Endothelial cell of umbilical vein (primary cell): ENCODE data around the gene KIF5C. TPM values are rescaled to one million over a fixed set of nuclear protein-coding genes. Genes with fewer than 3 reads are reported as not detected.

Source experiments
- BruUV-seq: library from RNA; stranded (reverse); fragments of 400-500 nt; replicated peaks from 2 replicates; lab custom pipeline; 2021; lab: Mats Ljungman, UMichigan
- CTCF ChIA-PET: fragments of 300-600, 350-600 bp; sonication (Branson Sonifier 250); formaldehyde crosslinking; loops from one replicate; lab custom pipeline; 2021; ENCODE audit warnings: antibody characterized with exemption, inconsistent platforms; lab: Charles Lee
- POLR2A ChIA-PET: fragments of 300-600, 350-600 bp; sonication (Branson Sonifier 250); formaldehyde crosslinking; loops from one replicate; lab custom pipeline; 2021; ENCODE audit warnings: antibody characterized with exemption, inconsistent platforms; lab: Charles Lee
- DNase-seq: peaks from one replicate; pipeline ENCODE4 v3.0.0-alpha.2; 2011; ENCODE audit warnings: low read depth, low spot score
- FAIRE-seq: peaks from 2 replicates; lab custom pipeline; 2011; peaks lifted over from hg19 to GRCh38; lab: Jason Lieb, UNC
- H2AFZ ChIP-seq: 2 replicates; pipeline ENCODE4 v1.6.0; 2012; ENCODE audit warnings: low read depth, low read length, control low read depth, inconsistent platforms
- H3K27ac ChIP-seq: 2 replicates; pipeline ENCODE4 v1.5.1; 2011; ENCODE audit warnings: low read depth, mild to moderate bottlenecking, control low read depth, low read length, moderate library complexity; ENCODE audit not compliant: insufficient read depth
- H3K27me3 ChIP-seq, 2 experiments: 2 replicates each; pipeline versions ENCODE4 v1.6.0 to v1.6.1; 2011; ENCODE audit warnings: low read length in 2 of 2, mixed read lengths in 1 of 2; ENCODE audit not compliant: control insufficient read depth in 2 of 2, insufficient read depth in 2 of 2
- H3K36me3 ChIP-seq, 2 experiments: 2 replicates in 1 of 2; 3 replicates in 1 of 2; pipeline ENCODE4 v1.5.1; 2011; ENCODE audit warnings: low read length in 2 of 2, mild to moderate bottlenecking in 1 of 2, moderate library complexity in 1 of 2; ENCODE audit not compliant: control insufficient read depth in 2 of 2, insufficient read depth in 2 of 2; ENCODE audit errors: extremely low read depth in 1 of 2
- H3K4me1 ChIP-seq: 3 replicates; pipeline ENCODE4 v1.5.1; 2011; ENCODE audit warnings: mild to moderate bottlenecking, low read length; ENCODE audit not compliant: control insufficient read depth, insufficient read depth; ENCODE audit errors: extremely low read depth
- H3K4me2 ChIP-seq: 2 replicates; pipeline ENCODE4 v1.6.1; 2011; ENCODE audit warnings: low read length, control low read depth, mixed read lengths; ENCODE audit not compliant: insufficient read depth
- H3K4me3 ChIP-seq, 3 experiments: fragments of 200-600 bp in 1 of 3; sonication (generic), shearing (Covaris generic) in 1 of 3; replicated peaks in 1 of 3; 2 replicates each; pipeline ENCODE4 v1.5.1; 2011 to 2016; ENCODE audit warnings: control low read depth in 3 of 3, low read length in 3 of 3, mild to moderate bottlenecking in 2 of 3, inconsistent platforms in 1 of 3, low read depth in 1 of 3, moderate library complexity in 1 of 3; ENCODE audit not compliant: insufficient read depth in 1 of 3
- H3K79me2 ChIP-seq: 2 replicates; pipeline ENCODE4 v1.6.0; 2012; ENCODE audit warnings: low read length, inconsistent platforms; ENCODE audit not compliant: control insufficient read depth, insufficient read depth
- H3K9ac ChIP-seq: replicated peaks from 2 replicates; pipeline ENCODE3; 2011; ENCODE audit warnings: low read length, control low read depth; ENCODE audit not compliant: insufficient read depth; ENCODE audit errors: extremely low read depth
- H3K9me1 ChIP-seq: replicated peaks from 3 replicates; pipeline ENCODE4 v1.6.0; 2011; ENCODE audit warnings: mild to moderate bottlenecking, low read length; ENCODE audit not compliant: control insufficient read depth, insufficient read depth; ENCODE audit errors: extremely low read depth
- H3K9me3 ChIP-seq: replicated peaks from 2 replicates; pipeline ENCODE4 v1.5.1; 2012; ENCODE audit warnings: low read length, inconsistent platforms; ENCODE audit not compliant: control insufficient read depth, insufficient read depth
- H4K20me1 ChIP-seq: replicated peaks from 2 replicates; pipeline ENCODE3; 2011; ENCODE audit warnings: mild to moderate bottlenecking, low read length; ENCODE audit not compliant: control insufficient read depth, insufficient read depth; ENCODE audit errors: extremely low read depth
- CTCF ChIP-seq, 2 donors: IDR thresholded peaks; 1 replicate in 1 of 2; 2 replicates in 1 of 2; pipeline ENCODE4 v1.5.1; 2011; ENCODE audit warnings: low read length in 2 of 2, mild to moderate bottlenecking in 2 of 2, moderate library complexity in 2 of 2, control low read depth in 1 of 2, inconsistent platforms in 1 of 2, low read depth in 1 of 2; ENCODE audit not compliant: insufficient read depth in 1 of 2; ENCODE audit errors: extremely low read depth in 1 of 2
- EZH2 ChIP-seq: IDR thresholded peaks from 2 replicates; pipeline ENCODE4 v1.6.1; 2012; ENCODE audit warnings: borderline replicate concordance, low read depth, mild to moderate bottlenecking, moderate library complexity, low read length, inconsistent platforms; ENCODE audit not compliant: severe bottlenecking
- FOS ChIP-seq: IDR thresholded peaks from 2 replicates; pipeline ENCODE4 v1.6.1; 2011; ENCODE audit warnings: mild to moderate bottlenecking, low read length, moderate library complexity, borderline replicate concordance; ENCODE audit not compliant: insufficient read depth
- MAX ChIP-seq: IDR thresholded peaks from 2 replicates; pipeline ENCODE4 v1.6.1; 2011; ENCODE audit not compliant: insufficient read depth, insufficient read length
- MYC ChIP-seq: IDR thresholded peaks from one replicate; pipeline ENCODE4 v1.6.1; 2011; ENCODE audit warnings: mild to moderate bottlenecking, low read depth, low read length
- POLR2A ChIP-seq: IDR thresholded peaks from 2 replicates; pipeline ENCODE4 v1.6.1; 2012; ENCODE audit warnings: low read depth, mild to moderate bottlenecking, control low read depth, low read length
- POLR2AphosphoS5 ChIP-seq: IDR thresholded peaks from 2 replicates; pipeline ENCODE4 v1.6.1; 2012; ENCODE audit warnings: low read depth, mild to moderate bottlenecking, control low read depth, low read length, moderate library complexity; ENCODE audit not compliant: insufficient read depth
- dilution Hi-C: fragments of 300-500 bp; cut with MboI; formaldehyde crosslinking; loops from one replicate; pipeline ENCODE4 v1.15.0; 2019; ENCODE audit warnings: low sequenced_read_pairs; ENCODE audit not compliant: extremely low pct_ligation_motif_present
- intact Hi-C: fragments of 100-400 bp; cut with micrococcal nuclease; formaldehyde crosslinking; loops from one replicate; pipeline ENCODE4 v1.10.0; 2022
- polyA plus RNA-seq, 4 experiments: library from polyadenylated mRNA; depleted of rRNA in 3 of 4; stranded (reverse) in 3 of 4; unstranded in 1 of 4; fragments of >200 nt; gene quantifications; 2 replicates each; pipeline versions ENCODE4 v1.2.1 to v1.2.3, GENCODE V29; 2011 to 2012; ENCODE audit warnings: missing spikeins in 1 of 4
- total RNA-seq: library from RNA; stranded (reverse); gene quantifications from 2 replicates; pipeline ENCODE4 v1.2.3, GENCODE V29; 2021

The KIF5C gene
- total and polyA plus RNA-seq, 2 donors (not counting 3 experiments of a cell fraction or from before 2014, with no cell fraction given), result 0.01 to 0.55 TPM

- ChIA-PET CTCF (interaction anchor here (0.9 to 9.3 kb wide), 2 partner anchors 17 to 528 kb away, joined by 3 to 58 read pairs; no protein-coding TSS in a partner anchor), POLR2A (no interaction called here)
- Histone ChIP-seq H3K9me3 (no peaks in the 10 kb centered on the region), H3K9me1 (no peaks in the 10 kb centered on the region), H3K4me2 (no peak overlapping the region), H2AFZ (no peak overlapping the region), H3K4me3 (no peak overlapping the region), H3K79me2 (no peaks in the 10 kb centered on the region), H3K27ac (no peak overlapping the region), H3K9ac (no peak overlapping the region), H3K36me3 (no peaks in the 10 kb centered on the region), H3K27me3 (peaks cover 12 to 13% of the 10 kb centered on the region in 2 experiments), H3K4me1 (no peaks in the 10 kb centered on the region), H4K20me1 (no peaks in the 10 kb centered on the region)
- BruUV-seq, result no TSS peak
- no peak for DNase-seq
- intact Hi-C loops, result no loop called here
- no peak for FAIRE-seq
- TF ChIP-seq CTCF (IDR thresholded peaks at IDR 0.05; ENCODE audit: extremely low read depth in 1 of 2, insufficient read depth in 1 of 2, low read depth in 1 of 2, low read length in 2 of 2) (no peak), POLR2A (no peak), MYC (no peak), POLR2AphosphoS5 (no peak), FOS (no peak), MAX (no peak), EZH2 (no peak)
- dilution Hi-C loops, result no loop called here
Measured at GRCh38 chr2:149033716-149034115, 158.7 kb downstream of the KIF5C start.
